ELR (cell line): Measurements from ENCODE around the gene RPL12.

Experiments
- DNase-seq: peaks from one replicate; pipeline ENCODE4 v3.0.0-alpha.2; 2015; ENCODE audit warnings: low read depth

The RPL12 gene

GRCh38 chr9:127467621-127468020 is 16.4 kb upstream of the RPL12 start:
- no peak for DNase-seq

DNA sequence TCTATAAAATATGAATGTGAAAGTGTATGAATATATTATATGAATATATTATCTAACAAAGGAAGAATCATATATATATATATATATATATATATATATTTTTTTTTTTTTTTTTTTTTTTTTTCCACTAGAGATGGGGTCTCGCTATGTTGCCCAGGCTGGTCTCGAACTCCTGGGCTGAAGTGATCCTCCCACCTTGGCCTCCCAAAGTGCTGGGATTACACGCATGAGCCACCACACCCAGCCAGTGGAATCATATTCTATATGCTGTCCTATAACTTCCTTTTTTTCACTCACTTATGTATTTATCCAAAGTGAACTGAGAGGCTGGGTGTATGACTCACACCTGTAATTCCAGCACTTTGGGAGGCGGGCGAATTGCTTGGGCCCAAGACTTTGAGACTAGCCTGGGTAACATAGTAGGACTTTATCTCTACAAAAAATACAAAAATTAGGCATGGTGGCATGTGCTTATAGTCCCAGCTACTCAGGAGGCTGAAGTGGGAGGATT is 15.3 kb upstream of the RPL12 start:
- DNase-seq: peak; percentile 46

DNA sequence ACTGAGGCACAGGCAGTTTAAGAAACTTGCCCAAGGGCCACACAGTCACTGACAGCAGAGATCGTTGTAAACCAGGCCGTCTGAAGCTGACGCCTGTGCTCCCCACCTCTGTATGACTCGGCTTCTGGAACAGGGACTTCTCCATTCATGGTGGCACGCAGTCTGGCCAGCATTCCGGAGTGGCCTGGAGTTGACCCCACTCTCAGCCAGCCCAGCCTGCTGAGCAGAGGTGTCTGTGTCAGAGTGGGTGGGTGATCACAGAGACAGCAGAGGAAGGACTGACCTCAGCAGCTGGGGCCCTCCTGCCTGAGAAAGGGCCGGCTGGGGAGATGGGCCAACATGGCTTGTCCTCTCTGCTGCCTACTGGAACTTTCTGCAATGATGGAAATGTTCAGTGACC is 12.7 kb upstream of the RPL12 start:
- DNase-seq: no peak

- DNase-seq: no peak
Observed at GRCh38 chr9:127463382-127463781, 12.2 kb upstream of the RPL12 start.

DNA sequence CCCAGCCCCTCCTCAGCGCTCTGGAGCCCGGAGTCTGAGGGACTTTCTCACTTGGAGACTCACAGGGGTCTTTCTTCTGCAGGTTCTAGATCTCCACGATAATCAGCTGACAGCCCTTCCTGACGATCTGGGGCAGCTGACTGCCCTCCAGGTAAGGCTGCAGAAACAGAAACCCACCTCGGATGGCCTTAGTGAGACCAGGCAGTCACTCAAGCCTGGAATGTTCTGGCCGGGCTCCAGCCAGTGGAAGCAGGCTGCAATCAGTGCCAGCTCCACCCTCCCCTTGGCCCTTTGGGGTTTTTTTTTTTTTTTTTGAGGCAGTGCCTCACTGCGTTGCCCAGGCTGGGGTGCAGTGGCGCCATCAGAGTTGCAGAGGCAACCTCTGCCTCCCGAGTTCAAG is 7.7 kb upstream of the RPL12 start:
- no peak for DNase-seq

DNA sequence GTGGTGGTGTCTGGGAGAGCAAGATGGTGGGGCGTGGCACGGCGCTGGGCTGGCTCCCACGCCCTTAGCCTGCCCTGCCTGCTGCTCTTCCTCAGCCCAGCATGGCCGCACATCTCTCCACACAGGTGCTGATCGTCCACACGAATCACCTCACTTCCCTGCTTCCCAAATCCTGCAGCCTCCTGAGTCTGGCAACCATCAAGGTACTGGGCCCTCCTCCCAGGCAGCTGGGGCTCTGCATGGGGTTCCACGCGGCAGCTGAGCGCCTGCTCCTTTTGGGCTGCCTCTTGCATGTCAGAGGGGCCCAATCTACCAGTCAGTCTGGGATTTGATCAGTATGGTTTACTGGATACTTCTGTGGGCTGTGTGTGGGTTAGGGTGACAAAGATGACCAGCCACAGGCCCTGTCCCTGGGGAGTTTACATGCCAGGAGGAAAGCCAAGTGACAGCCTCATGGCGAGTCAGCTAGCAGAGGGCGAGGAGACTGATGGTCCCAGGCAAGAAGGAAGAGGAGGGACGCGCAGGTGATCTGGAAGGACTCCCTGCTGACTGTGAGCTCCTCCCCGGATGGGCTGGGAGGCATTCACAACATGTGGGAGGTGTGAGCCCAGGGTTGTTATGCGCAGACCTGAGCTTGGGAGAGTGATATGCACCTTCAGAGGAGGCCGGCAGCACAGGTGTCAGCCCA is 6.1 kb upstream of the RPL12 start:
- no peak for DNase-seq

- peak; percentile 17 for DNase-seq
Observed at GRCh38 chr9:127455324-127455992, 4.3 kb upstream of the RPL12 start.

- DNase-seq: peak; percentile 6
Observed at GRCh38 chr9:127452691-127453090, 1.5 kb upstream of the RPL12 start.

GRCh38 chr9:127451858-127452656 is 851 bp upstream of the RPL12 start:
- DNase-seq: peak; percentile 72

GRCh38 chr9:127451608-127451857 is 327 bp upstream of the RPL12 start:
- no peak for DNase-seq

DNA sequence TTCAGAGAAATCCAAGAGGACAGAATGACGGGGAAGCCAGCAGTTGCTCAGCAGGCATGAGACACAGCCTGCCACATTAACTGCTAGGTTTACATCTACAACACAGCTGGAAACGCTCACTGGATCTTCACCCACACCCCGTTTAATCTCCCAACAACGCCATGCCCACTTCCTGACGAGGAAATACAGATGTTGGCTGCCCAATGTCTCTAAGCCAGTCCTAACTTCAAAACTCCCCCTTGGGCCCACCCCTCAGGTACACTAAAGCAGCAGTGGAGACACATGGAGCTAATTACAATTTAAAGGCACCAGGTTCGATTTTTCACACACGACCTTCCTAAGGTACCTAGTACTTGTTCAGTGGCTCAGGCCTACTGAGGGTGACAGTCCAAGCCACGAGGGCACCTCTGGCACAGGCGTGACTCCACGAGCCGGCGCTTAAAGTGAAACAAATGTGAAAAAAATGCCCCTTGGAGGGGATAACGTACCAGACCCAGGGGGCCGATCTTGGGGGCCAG is 904 bp downstream of the RPL12 start:
- DNase-seq: peak; percentile 48

DNA sequence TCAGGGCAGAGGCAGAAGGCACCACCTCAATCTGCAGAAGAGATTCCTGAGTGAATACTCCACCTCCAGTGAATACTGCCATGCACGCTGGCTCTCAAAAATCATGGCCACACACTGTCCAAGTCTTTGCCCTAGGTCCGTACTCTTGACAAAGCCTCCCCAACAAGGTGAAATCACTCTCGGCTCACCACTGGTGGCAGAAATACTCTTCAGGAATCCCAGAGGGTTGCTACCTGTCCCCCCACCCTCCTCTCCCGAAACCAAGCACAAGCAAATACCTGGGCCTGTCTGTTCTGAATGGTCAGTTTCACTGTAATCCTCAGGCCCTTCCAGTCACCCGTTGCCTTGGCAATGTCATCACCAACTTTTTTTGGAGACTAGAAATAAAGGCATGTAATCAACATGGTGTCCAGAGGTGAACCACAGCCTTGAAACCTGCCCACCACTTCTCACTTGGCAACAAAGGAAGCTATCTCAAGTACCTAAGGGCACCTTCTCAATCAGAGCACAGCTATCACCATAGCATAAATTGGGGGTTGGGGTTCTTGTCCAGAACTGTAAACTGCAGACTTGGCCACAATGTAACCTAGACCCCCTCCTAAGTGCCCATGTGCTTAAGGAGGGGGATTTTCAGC is 1.8 kb downstream of the RPL12 start:
- DNase-seq: peak; percentile 42

- DNase-seq: peak; percentile 18
Observed at GRCh38 chr9:127448112-127448805, 2.9 kb downstream of the RPL12 start.

DNA sequence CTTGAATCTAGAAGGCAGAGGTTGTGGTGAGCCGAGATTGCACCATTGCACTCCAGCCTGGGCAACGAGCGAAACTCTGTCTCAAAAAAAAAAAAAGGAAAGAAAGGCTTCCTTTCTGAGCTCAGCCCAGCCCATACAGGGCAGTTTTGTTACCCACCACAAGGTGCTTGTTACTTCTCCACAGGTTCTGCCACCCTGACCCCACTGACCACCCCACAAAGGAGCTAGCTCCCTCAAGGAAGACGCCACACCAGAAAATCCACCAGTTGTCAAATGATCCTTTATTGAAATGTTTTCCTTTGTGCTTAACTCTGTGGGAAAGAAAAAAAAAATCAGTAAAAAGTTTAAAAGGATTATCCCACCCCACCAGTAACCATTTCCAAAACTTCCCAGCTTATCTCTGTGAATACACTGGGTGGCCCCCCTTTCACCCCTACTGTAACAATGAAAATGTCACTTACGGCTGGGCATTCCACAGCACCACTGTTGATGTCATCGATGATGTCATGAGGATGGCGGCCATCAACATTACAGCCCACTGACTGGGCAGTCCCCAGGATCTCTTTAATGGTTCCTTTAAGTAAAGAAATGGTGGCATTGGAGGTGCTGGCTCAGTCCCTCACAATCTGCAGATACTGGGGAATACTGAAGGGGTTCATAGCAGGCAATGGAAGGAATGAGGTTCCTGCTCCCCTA is 3.6 kb downstream of the RPL12 start:
- peak; percentile 46 for DNase-seq

- DNase-seq: peak; percentile 46
Observed at GRCh38 chr9:127446713-127447415, 4.3 kb downstream of the RPL12 start.

DNA sequence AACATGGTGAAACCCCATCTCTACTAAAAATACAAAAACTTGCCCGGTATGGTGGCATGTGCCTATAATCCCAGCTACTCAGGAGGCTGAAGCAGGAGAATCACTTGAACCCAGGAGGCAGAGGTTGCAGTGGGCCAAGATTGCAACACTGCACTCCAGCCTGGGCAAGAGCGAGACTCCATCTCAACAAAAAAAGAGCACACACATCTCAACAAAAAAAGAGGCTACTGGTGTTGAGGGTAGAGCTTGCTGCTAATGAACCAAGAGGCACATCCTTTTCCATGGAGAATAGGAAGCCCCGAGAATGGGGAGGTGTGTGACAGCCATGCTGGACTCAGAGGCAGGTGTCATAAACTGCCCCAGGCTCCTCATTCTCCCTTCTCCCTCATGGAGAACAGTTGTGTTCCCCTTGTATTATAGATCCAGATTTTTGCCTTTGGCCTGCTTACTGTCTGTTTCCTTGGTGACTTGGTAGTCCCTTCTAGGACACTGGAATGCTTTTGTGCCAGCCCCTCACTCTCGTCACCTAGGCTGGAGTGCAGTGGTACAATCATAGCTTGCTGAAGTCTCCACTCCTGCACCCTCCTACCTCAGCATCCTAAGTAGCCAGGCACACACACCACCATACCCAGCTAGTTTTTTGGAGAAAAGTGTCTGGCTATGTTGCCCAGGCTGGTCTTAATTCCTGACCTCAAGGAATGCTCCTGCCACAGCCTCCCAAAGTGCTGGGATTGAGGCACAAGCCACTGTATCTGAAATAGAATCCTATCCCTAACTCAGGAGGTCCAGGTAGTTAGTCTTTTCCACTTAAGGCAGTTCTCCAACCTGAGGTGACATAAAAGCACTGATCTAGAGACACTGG is 5.1 kb downstream of the RPL12 start:
- DNase-seq: peak; percentile 59

- DNase-seq: peak; percentile 57
Observed at GRCh38 chr9:127444921-127445850, 6.0 kb downstream of the RPL12 start.

DNA sequence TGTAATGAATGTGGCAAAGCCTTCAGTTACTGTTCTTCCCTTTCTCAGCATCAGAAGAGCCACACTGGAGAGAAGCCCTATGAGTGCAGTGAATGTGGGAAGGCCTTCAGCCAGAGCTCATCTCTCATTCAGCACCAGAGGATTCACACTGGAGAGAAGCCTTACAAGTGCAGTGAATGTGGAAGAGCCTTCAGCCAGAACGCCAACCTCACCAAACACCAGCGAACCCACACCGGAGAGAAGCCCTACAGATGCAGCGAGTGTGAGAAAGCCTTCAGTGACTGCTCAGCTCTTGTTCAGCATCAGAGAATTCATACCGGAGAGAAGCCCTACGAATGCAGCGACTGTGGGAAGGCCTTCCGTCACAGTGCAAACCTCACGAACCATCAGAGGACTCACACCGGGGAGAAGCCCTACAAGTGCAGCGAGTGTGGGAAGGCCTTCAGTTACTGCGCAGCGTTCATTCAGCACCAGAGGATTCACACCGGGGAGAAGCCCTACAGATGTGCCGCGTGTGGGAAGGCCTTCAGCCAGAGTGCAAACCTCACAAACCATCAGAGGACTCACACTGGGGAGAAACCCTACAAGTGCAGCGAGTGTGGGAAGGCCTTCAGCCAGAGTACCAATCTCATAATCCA is 6.8 kb downstream of the RPL12 start:
- no peak for DNase-seq
